DOHH2 (cell line): Measurements from ENCODE around the gene METTL3.

ENCODE experiments used
- H3F3A ChIP-seq: fragments of 200-600 bp; sonication (generic), shearing (Covaris generic); 2 replicates; pipeline ENCODE4 v1.6.0; 2016; ENCODE audit warnings: antibody characterized with exemption, mild to moderate bottlenecking; ENCODE audit not compliant: control insufficient read depth, insufficient read depth
- H3K27ac ChIP-seq: fragments of 200-600 bp; sonication (generic); 2 replicates; pipeline ENCODE4 v1.5.1; 2014; ENCODE audit warnings: low read depth, mild to moderate bottlenecking, low read length, moderate library complexity
- H3K27me3 ChIP-seq: fragments of 200-600 bp; sonication (generic); 2 replicates; pipeline ENCODE4 v1.6.1; 2014; ENCODE audit warnings: mild to moderate bottlenecking, low read length, mixed read lengths; ENCODE audit not compliant: control insufficient read depth
- H3K36me3 ChIP-seq: fragments of 200-600 bp; sonication (generic); 2 replicates; pipeline ENCODE4 v1.6.1; 2014; ENCODE audit warnings: mild to moderate bottlenecking, low read length, moderate library complexity, mixed read lengths; ENCODE audit not compliant: control insufficient read depth
- H3K4me1 ChIP-seq: fragments of 200-600 bp; sonication (generic); 2 replicates; pipeline ENCODE4 v1.6.1; 2014; ENCODE audit warnings: mild to moderate bottlenecking, low read length, mixed read lengths; ENCODE audit not compliant: control insufficient read depth
- H3K4me2 ChIP-seq: fragments of 200-600 bp; sonication (generic); 2 replicates; pipeline ENCODE4 v1.6.0; 2014; ENCODE audit warnings: mild to moderate bottlenecking, low read length, moderate library complexity
- H3K4me3 ChIP-seq: fragments of 200-600 bp; sonication (generic); 2 replicates; pipeline ENCODE4 v1.5.1; 2014; ENCODE audit warnings: mild to moderate bottlenecking, low read length, mixed read lengths
- H3K79me2 ChIP-seq: fragments of 200-600 bp; sonication (generic); 2 replicates; pipeline ENCODE4 v1.6.1; 2014; ENCODE audit warnings: mild to moderate bottlenecking, low read length, mixed read lengths; ENCODE audit not compliant: control insufficient read depth
- H3K9me2 ChIP-seq: fragments of 200-600 bp; sonication (generic); replicated peaks from 2 replicates; pipeline ENCODE4 v1.6.1; 2014; ENCODE audit warnings: mild to moderate bottlenecking, low read length, mixed read lengths; ENCODE audit not compliant: control insufficient read depth
- H3K9me3 ChIP-seq: fragments of 200-600 bp; sonication (generic); 2 replicates; pipeline ENCODE4 v1.6.1; 2014; ENCODE audit warnings: antibody characterized with exemption, low read length, mixed read lengths; ENCODE audit not compliant: control insufficient read depth, insufficient read depth
- H4K20me1 ChIP-seq: fragments of 200-600 bp; sonication (generic); 2 replicates; pipeline ENCODE4 v1.6.0; 2014; ENCODE audit warnings: low read depth, mild to moderate bottlenecking, antibody characterized with exemption, low read length, moderate library complexity; ENCODE audit not compliant: control insufficient read depth, insufficient read depth
- CTCF ChIP-seq: fragments of 200-600 bp; sonication (generic); IDR thresholded peaks from one replicate; pipeline ENCODE4 v1.5.1; 2014; ENCODE audit warnings: antibody characterized with exemption, mild to moderate bottlenecking, low read depth, low read length; ENCODE audit not compliant: poor library complexity, severe bottlenecking
- EZH2phosphoT487 ChIP-seq: fragments of 200-600 bp; sonication (generic); IDR thresholded peaks from 2 replicates; pipeline ENCODE4 v1.6.1; 2017; ENCODE audit warnings: borderline replicate concordance, mild to moderate bottlenecking, antibody characterized with exemption, low read length, moderate library complexity, mixed read lengths

METTL3 gene

GRCh38 chr14:21543521-21543960 is 32.4 kb upstream of the METTL3 start:
- no peak overlapping the region for H3K27ac ChIP-seq

GRCh38 chr14:21541413-21542074 is 30.4 kb upstream of the METTL3 start:
- no peak for TF ChIP-seq EZH2phosphoT487
- TF ChIP-seq CTCF: no peak
- Histone ChIP-seq H3K27me3 (peaks cover 23% of the 10 kb centered on the region), H3K4me3 (no peak overlapping the region), H3K79me2 (no peaks in the 10 kb centered on the region), H3K4me2 (no peak overlapping the region), H3K4me1 (peaks cover 12% of the 10 kb centered on the region), H3K9me3 (no peaks in the 10 kb centered on the region), H4K20me1 (no peaks in the 10 kb centered on the region), H3K9me2 (no peaks in the 10 kb centered on the region), H3K27ac (no peak overlapping the region), H3F3A (no peaks in the 10 kb centered on the region), H3K36me3 (no peaks in the 10 kb centered on the region)

More at GRCh38 chr14:21543521-21543960, 32.4 kb upstream of the METTL3 start:
- no peaks in the 10 kb centered on the region for H3K4me1 ChIP-seq
- TF ChIP-seq EZH2phosphoT487: no peak
- TF ChIP-seq CTCF: no peak
- no peaks in the 10 kb centered on the region for H3K36me3 ChIP-seq
- no peaks in the 10 kb centered on the region for H3K9me2 ChIP-seq
- no peaks in the 10 kb centered on the region for H3K79me2 ChIP-seq
- peaks cover 12% of the 10 kb centered on the region for H3K27me3 ChIP-seq
- H3K9me3 ChIP-seq: no peaks in the 10 kb centered on the region
- no peaks in the 10 kb centered on the region for H3F3A ChIP-seq
- no peak overlapping the region for H3K4me3 ChIP-seq
- H4K20me1 ChIP-seq: no peaks in the 10 kb centered on the region
- H3K4me2 ChIP-seq: no peak overlapping the region

GRCh38 chr14:21539189-21539940 is 28.2 kb upstream of the METTL3 start:
- no peak overlapping the region for H3K27ac ChIP-seq
- H3K36me3 ChIP-seq: no peaks in the 10 kb centered on the region

More at GRCh38 chr14:21539189-21539940, 28.2 kb upstream of the METTL3 start:
- no peaks in the 10 kb centered on the region for H4K20me1 ChIP-seq
- TF ChIP-seq CTCF: no peak
- TF ChIP-seq EZH2phosphoT487: no peak
- H3K4me2 ChIP-seq: no peak overlapping the region
- H3K27me3 ChIP-seq: peaks cover 37% of the 10 kb centered on the region
- no peaks in the 10 kb centered on the region for H3F3A ChIP-seq
- H3K4me3 ChIP-seq: no peak overlapping the region
- H3K4me1 ChIP-seq: peaks cover 21% of the 10 kb centered on the region
- H3K9me3 ChIP-seq: no peaks in the 10 kb centered on the region
- H3K79me2 ChIP-seq: no peaks in the 10 kb centered on the region
- H3K9me2 ChIP-seq: no peaks in the 10 kb centered on the region
